Omental fat pad (tissue), 4 donors: Measurements from ENCODE around the gene LCN6. TPM values are rescaled to one million over a fixed set of nuclear protein-coding genes. Genes with fewer than 3 reads are reported as not detected.
"Not testable (repeated sequence)": the region's sequence is repeated elsewhere in the genome, so short reads cannot be mapped to it uniquely, and the experiment has no call there.

Source experiments
- ATAC-seq: fragments of 150-250 bp; one replicate; pipeline ENCODE4 v1.9.1; 2016; ENCODE audit warnings: mild to moderate bottlenecking, moderate library complexity; ENCODE audit not compliant: low FRiP score
- DNase-seq: peaks from one replicate; pipeline ENCODE4 v3.0.0-alpha.2; 2019; ENCODE audit warnings: low spot score
- total RNA-seq, 4 donors: library from RNA; depleted of rRNA; stranded (reverse); fragments of >200 nt; gene quantifications; one replicate each; pipeline ENCODE4 v1.1.0, GENCODE V29; 2016
- TF ChIP-seq, protein P1 (sequence below), 3 donors: fragments of 450-650 bp; IDR thresholded peaks; one replicate each; pipeline ENCODE4 v1.5.1; 2016 to 2017; ENCODE audit warnings: antibody characterized with exemption in 3 of 3, mild to moderate bottlenecking in 3 of 3, moderate library complexity in 2 of 3

The LCN6 gene
- total RNA-seq, 4 donors from 2014 or later: 5.0 to 24.1 (median 9.0) TPM

DNA sequence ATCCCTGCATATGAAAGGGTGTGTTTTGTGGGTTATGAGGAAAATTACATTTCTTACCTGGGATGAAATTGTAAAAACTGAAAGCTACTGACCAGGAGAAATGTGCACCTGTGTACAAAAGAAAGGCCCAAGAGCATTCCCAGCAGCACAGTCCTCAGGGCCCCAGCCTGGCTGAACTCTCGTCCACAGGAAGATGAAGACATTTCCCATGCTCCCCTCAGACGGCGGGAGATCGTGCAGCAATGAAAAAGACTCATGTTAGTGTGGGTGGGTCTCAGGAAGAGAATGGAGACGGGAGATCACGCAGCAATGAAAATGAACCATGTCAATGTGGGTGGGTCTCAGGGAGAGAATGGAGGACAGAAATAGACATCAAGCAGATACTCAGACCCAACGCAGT is 28.6 kb upstream of the LCN6 start:
- TF ChIP-seq, protein P1, sequence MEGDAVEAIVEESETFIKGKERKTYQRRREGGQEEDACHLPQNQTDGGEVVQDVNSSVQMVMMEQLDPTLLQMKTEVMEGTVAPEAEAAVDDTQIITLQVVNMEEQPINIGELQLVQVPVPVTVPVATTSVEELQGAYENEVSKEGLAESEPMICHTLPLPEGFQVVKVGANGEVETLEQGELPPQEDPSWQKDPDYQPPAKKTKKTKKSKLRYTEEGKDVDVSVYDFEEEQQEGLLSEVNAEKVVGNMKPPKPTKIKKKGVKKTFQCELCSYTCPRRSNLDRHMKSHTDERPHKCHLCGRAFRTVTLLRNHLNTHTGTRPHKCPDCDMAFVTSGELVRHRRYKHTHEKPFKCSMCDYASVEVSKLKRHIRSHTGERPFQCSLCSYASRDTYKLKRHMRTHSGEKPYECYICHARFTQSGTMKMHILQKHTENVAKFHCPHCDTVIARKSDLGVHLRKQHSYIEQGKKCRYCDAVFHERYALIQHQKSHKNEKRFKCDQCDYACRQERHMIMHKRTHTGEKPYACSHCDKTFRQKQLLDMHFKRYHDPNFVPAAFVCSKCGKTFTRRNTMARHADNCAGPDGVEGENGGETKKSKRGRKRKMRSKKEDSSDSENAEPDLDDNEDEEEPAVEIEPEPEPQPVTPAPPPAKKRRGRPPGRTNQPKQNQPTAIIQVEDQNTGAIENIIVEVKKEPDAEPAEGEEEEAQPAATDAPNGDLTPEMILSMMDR (IDR thresholded peaks at IDR 0.05): no peak
- DNase-seq (no peak), ATAC-seq (no peak)

DNA sequence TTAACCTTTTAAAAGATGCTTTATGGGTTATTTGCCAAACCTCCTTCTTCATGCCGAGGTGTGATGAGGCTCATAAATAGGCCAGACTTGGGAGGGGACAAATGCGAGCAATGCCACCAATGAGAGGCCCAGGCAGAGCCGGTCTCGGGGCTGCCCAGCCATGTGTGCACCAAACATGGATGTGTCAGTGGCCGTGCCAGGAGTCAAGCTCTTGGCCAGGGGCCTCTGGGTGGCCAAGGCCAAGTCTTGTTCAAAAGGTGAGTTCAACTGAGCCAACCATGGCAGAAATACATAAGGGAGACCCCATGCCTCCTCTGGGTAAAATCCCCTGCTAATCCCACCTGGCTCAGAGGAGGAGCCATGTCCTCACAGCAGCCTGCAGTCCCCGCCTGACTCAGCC is 26.9 kb upstream of the LCN6 start:
- DNase-seq: no peak
- TF ChIP-seq, protein P1 (IDR thresholded peaks at IDR 0.05): no peak
- no peak for ATAC-seq

DNA sequence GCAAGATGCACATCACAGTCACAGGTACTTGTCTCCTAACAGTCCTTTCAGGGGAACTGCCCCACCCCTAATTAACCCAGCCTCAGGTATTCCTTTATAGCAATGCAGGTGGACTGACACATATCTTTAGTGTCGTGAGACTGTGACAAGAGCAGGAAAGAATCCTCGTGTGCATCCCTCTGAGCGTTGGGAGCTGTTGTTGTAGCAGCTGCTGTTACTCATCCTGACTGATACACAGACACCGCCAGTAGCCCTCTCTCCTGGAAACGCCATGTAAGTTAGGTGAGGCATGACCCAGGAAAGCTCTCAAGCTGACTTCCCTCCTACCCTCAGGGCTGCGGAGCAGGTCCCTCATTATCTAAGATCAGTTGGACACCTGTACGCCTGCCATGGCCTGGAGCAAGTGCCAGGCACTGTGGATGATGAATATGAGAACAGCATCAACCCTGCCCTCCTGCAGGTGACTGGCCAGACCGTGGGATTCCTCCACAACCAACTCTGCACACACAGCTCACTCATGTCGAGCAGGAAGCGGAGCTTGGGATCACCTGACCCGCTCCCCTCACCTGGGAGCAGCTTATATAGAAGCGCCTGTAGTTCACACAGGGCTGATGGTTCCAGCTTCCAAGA is 26.2 kb upstream of the LCN6 start:
- ATAC-seq (no peak), DNase-seq (no peak)
- TF ChIP-seq, protein P1 (IDR thresholded peaks at IDR 0.05): no peak

DNA sequence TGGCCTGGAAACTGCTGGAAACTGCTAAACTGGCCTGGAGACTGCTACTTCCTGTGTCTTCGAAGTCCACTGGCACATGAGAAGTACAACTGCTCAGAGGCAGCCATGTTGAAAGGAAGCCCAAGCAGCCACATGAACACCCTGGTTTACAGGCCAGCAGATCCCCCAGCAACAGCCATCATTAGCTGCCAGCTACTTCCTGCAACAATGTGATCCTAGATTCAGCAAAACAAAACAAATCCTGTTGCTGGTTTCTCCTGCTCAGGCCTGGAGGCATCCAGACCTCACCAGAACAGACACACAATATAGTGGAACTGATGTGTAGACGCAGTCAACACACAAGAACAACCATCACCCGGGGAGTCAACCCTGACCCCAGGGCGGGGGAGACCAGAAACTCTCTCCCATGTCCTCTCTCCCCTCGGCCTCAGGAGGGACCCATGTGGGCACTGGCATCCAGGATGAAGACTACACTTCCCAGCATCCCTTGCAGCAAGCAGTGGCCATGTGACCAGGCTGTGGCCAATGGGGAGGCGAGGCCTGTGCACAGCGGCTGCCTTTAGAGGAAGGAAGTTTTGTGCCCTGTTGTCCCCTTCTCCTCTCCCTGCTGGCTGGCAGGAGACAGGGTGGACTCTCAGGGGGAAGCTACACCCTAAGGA is 25.2 kb upstream of the LCN6 start:
- TF ChIP-seq, protein P1 (IDR thresholded peaks at IDR 0.05): no peak
- no peak for ATAC-seq
- no peak for DNase-seq

DNA sequence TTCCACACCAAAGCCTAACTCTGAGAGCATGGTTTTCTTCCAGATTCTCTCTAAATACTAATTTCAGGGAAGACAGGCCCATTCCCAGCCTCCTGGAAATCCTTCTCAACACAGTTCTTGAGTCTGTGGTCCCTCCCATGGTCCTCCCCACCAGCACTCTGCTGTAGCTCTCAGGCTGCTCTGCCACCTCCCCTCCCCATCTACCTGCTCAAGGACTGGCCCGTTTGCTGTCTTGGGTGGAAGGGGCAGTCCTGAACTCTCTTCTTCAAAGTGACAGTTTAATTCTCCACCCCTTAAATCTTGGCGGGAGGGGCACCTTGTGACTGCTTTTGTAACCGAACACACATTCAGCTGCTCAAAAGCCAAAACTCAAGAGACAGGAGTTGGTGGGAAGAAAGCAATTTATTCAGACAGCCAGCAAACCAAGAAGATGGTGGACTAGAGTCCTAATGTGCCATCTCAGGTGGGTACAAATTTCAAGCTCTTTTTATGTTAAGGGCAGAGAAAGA is 23.6 kb upstream of the LCN6 start:
- DNase-seq (no peak), ATAC-seq (no peak)
- TF ChIP-seq, protein P1 (IDR thresholded peaks at IDR 0.05): no peak

DNA sequence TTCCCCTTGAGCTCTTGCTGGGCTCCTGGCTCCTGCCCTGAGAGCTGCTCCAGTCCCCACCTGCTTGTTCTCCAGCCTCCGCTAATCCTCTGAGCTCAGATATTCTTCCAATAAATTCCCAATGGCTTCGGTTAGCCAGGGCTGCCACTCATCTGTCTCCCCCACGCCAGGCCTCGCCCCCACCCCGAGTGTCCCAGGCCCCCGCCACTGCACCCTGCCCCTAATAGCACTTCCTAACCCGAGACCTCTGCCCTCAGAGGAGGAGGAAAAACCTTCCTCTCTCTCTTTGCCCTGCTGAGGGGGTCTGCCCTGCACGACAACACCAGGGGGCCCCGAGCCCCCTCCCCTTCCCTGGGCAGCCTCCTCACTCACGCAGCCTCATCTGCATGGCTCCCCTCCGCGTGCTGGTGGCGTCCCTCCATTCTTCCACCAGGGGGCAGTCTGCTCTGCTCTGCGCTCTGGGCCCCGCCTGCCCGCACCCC is 21.4 kb upstream of the LCN6 start:
- DNase-seq: no peak
- no peak for ATAC-seq
- TF ChIP-seq, protein P1 (IDR thresholded peaks at IDR 0.05): no peak

DNA sequence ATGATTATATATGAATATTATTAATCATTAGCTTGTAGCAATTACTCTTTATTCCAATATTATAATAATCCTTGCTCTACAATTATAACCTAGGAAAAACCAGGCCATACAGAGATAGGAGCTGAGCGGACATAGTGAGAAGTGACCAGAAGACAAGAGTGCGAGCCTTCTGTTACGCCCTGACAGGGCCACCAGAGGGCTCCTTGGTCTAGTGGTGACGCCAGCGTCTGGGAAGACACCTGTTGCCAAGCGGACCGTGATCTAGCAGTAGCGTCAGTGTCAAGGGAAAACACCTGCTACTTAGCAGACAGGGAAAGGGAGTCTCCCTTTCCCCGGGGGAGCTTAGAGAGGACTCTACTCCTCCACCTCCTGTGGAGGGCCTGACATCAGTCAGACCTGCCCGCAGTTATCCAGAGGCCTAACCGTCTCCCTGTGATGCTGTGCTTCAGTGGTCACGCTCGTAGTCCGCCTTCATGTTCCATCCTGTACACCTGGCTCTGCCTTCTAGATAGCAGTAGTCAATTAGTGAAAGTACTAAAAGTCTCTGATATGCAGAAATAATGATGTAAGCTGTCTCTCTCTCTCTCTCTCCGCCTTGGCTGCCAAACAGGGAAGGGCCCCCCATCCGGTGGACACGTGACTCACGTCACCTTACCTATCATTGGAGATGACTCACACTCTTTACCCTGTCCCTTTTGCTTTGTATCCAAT is 18.2 kb upstream of the LCN6 start:
- not testable (repeated sequence) for DNase-seq, ATAC-seq

DNA sequence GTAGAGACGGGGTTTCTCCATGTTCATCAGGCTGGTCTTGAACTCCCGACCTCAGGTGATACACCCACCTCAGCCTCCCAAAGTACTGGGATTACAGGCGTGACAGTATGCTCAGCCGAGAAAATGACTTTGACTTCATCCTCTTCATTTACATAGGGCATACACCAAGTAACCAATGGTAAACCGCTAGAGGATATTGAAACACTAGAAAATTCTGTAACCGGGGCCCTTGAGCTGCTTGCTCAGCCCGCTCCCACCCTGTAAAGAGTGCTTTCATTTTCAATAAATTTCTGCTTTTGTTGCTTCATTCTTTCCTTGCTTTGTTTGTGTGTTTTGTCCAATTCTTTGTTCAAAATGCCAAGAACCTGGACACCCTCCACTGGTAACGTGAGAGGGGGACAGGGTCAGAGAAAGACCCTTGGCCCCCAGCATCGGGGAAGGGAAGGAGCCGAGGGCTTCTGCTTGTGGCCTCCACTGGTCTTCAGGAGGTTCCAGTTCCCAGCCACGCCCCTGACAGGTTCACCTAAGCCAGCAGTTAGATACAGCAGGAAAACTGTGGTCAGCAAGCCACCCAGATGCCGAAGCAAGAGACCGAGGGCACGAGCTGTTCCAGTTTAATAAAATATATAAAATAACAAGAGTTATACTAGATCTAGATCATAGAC is 17.6 kb upstream of the LCN6 start:
- ATAC-seq, DNase-seq: not testable (repeated sequence)
